NCI-H146 treated with DMSO at 0.1 percent for 48 hours (cell line): ENCODE data around the gene FOLR1.
"Not testable (repeated sequence)": the region's sequence is repeated elsewhere in the genome, so short reads cannot be mapped to it uniquely, and the experiment has no call there.

Experiments used
- DNase-seq: peaks from one replicate; lab custom pipeline; 2025; ENCODE audit not compliant: unreplicated experiment; lab: John Stamatoyannopoulos, UW

Gene FOLR1

DNA sequence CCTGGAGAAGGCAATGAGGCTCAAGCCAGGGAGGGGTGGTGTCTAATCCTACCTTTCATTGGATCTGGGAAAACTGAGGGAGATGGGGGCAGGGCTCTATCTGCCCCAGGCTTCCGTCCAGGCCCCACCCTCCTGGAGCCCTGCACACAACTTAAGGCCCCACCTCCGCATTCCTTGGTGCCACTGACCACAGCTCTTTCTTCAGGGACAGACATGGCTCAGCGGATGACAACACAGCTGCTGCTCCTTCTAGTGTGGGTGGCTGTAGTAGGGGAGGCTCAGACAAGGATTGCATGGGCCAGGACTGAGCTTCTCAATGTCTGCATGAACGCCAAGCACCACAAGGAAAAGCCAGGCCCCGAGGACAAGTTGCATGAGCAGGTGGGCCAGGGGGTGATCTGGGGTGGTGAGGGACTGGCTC lies at the start of gene FOLR1:
Gene FOLR1, plus strand, starts transcription at position 180 of the 421 bp plus-strand sequence. Its CDS starts 34 bp downstream, at position 214.
- no peak for DNase-seq

DNA sequence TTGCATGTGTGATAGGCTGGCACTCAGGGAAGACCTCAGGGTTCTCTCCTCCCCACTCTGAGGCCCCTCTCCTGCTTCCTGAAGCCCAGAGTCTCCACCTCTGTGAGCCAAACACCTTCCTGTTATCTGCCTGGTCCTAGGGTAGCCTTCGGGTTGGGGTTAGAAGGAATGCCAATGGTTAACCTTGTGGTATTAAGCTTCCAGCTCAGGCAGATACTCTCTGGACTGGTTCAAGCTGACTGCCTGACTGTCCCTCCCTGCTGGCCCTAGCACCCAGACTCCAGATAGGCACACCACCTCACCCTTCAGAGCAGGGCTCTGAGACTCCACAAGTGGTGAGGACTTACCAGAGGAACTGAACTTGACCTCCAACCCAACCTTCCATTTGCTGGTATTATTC lies 49.4 kb upstream of the FOLR1 start:
- not testable (repeated sequence) for DNase-seq

DNA sequence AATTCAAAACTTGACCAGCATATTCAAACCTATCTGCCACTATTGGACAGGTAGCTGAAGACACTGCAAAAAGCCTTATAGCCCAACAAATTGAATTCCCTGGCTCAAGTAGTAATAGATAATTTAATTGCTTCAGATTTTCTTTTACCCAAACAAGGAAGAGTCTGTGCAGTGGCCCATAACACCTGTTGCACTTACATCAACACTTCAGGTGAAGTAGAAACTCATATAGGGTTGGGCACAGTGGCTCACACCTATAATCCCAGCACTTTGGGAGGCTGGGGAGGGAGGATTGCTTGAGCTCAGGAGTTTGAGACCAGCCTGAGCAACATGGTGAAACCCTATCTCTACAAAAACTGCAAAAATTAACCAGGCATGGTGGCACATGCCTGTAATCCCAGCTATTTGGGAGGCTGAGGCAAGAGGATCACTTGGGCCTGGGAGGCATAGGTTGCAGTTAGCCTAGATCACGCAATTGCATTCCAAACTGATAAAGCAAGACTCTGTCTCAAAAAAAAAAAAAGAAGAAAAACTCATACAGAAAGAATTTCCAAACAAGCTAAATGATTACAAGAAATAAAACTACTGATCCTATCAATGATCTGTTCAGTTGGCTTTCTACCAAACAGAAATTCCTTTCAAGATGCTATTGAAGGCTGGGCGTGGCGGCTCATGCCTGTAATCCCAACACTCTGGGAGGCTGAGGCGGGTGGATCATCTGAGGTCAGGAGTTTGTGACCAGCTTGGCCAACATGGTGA lies 47.0 kb upstream of the FOLR1 start:
- no peak for DNase-seq

DNA sequence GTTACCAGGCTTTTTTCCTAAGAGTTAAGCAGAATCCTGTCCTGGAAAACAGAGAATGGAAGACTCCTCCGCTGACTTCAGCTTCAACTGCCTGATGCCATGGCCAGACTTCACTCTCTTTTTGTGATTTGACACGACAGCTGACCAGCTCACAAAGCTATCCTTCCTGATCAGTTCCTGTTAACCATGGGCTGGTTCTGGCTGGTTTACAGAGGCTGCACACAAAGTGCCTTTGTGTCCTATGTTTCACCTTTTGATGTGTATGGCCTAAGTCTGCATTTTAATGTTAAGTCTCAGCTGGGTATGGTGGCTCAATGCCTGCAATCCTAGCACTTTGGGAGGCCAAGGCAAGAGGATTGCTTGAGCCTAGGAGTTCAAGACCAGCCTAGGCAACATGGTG lies 45.3 kb upstream of the FOLR1 start:
- DNase-seq: no peak

DNA sequence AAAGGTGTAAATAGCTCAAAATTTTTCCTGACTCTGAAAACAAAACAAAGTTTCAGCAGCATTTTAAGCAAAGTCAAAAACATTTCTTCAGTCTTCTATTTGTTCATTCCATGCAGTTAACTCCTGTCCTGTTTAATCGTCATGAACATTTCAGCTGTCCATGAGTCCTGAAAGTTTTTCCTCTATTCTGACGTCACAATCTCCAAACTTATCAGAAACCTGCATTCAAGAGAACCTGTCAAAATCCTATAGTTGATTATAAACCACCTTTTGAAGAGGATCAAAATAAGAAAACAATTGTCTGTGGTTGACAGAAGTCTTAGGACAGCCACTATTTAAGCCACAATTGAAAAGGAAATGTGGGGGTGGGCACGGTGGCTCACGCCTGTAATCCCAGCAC lies 41.1 kb upstream of the FOLR1 start:
- DNase-seq: no peak

DNA sequence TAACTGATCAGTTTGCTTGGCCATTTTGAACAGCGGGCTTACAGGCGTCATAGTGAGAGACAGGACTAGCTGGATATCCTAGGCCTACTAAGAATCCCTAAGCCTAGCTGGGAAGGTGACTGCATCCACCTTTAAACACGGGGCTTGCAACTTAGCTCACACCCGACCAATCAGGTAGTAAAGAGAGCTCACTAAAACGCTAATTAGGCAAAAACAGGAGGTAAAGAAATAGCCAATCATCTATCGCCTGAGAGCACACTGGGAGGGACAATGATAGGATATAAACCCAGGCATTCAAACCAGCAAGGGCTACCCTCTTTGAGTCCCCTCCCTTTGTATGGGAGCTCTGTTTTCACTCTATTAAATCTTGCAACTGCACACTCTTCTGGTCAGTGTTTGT lies 38.1 kb upstream of the FOLR1 start:
- not testable (repeated sequence) for DNase-seq

DNA sequence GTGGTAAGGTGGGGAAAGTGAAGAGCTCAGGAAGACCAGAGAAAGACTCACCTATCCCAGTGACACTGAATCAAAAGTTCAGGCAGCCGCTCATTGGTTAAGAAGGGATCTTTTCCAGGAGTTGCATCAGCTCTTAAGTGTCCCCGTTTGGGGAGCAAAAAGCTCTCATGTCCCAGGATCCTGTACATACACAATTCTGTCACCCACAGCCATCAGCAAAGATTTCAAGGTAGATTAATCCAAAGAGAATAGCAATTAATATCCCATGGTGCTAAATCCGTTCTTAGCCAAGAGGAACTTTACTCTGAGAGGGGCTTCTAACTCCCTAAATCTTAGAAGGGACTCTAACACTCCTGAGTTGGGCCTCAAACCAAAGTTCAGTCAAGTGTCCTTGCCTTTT lies 37.1 kb upstream of the FOLR1 start:
- DNase-seq: no peak

DNA sequence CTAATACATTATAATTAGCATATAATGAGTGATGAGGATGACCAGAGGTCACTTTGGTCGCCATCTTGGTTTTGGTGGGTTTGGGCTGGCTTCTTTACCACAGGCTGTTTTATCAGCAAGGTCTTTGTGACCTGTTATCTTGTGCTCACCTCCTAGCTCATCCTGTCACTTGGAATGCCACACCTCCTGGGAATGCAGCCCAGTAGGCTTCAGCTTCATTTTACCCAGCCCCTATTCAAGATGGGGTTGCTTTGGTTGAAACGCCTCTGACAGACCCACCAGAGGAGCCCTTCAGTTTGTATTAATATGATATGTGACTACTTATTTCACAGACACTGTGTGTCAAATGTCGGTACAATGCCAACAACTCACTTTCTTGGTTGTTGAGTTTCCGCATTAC lies 36.2 kb upstream of the FOLR1 start:
- DNase-seq: no peak

DNA sequence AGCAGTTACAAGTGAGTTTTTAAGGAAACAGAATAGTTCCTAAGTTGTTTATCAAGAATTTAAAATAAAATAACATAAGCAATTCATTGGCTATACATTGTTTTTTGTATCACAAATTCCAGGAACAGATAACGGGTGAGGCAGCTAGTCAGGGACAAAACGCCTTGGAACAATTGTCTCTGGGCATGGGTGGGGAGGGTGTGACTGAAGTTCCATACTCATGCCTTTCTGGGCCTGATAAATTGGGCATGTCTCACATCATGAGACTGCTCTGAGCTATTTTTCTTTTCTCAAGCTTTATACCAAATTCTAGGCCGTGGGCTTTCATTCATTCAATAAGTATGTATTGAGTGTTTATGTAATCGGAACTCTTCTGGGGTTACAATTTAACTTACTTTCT lies 34.8 kb upstream of the FOLR1 start:
- no peak for DNase-seq

DNA sequence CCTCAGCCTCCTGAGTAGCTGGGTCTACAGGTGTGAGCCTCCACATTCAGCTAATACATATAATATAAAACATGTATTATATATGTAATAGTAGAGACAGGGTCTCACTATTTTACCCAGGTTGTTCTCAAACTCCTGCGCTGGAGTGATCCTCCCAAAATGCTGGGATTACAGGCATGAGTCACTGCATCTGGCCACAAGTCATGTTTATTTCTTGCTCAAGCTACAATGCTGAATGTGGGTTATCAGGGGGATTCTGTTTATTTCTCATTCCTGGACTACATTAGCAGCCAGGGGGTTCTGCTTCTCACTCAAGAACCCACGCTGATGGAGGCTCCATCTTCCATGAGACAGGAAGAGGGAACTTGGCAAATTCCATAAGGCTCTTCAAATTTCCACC lies 31.6 kb upstream of the FOLR1 start:
- DNase-seq: no peak

DNA sequence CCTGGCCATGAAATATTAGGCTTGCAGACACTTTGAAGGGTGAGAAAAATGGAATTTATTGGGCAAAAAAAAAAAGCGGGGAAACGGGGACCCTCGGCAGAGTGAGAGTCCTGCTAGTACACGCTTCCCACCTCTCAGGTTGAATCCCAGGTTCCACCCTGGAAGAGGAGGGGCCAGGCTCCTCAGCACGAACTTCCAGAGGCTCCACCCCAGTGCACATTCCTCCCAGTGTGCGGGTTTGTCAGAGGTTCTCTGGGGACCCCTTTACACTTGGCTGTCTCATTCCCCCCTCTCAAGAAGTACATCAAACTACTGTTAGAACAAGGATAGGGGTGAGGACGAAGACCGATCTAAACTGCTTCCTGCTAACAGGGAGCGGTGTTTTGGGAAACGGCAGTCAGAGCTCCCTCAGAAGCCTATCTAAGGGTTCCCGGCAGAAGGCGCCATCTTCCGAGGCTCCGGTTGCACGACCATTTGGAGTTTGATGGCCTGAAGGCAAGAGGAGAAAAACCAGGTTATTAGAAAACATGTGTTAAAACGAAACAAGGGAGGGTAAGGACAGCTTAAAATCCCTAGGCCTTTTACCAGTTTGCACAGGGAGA lies 28.9 kb upstream of the FOLR1 start:
- peak; percentile 45 for DNase-seq

DNA sequence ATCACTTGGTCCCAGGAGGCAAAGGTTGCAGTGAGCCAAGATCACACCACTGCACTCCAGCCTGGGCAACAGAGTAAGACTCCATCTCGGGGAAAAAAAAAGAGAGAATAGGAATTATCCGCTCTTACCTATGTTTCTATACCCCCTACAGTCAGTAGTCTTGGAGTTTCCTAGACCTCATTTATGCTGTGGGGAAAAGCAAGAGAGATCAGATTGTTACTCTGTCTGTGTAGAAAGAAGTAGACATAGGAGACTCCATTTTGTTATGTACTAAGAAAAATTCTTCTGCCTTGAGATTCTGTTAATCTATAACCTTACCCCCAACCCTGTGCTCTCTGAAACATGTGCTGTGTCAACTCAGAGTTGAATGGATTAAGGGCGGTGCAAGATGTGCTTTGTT lies 27.8 kb upstream of the FOLR1 start:
- not testable (repeated sequence) for DNase-seq

DNA sequence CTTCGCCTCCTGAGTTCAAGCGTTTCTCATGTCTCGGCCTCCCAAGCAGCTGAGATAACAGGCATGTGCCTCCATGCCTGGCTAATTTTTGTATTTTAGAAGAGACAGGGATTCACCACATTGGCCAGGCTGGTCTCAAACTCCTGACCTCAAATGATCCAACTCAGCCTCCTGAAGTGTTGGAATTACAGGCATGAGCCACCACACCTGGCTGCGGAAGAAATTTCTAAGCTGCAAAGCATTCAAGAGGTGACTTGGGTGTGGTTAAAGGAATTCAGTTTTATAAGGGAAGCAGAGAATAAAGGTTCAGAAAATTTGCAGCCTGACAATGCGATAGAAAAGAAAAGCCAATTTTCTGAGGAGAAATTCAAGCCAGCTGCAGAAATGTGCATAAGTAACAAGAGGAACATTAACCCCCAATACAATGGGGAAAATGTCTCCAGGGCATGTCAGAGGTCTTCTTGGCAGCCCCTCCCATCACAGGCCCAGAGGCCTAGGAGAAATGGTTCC lies 22.8 kb upstream of the FOLR1 start:
- DNase-seq: not testable (repeated sequence)

DNA sequence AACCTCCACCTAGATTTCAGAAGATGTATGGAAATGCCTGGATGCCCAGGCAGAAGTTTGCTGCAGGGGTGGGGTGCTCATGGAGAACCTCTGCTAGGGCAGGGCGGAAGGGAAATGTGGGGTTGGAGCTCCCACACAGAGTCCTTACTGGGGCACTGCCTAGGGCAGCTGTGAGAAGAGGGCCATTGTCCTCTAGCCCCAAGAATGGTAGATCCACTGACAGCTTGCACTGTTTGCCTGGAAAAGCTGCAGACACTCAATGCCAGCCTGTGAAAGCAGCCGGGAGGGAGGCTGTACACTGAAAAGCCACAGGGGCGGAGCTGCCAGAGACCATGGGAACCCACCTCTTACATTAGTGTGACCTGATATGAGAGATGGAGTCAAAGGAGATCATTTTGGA lies 22.2 kb upstream of the FOLR1 start:
- not testable (repeated sequence) for DNase-seq

DNA sequence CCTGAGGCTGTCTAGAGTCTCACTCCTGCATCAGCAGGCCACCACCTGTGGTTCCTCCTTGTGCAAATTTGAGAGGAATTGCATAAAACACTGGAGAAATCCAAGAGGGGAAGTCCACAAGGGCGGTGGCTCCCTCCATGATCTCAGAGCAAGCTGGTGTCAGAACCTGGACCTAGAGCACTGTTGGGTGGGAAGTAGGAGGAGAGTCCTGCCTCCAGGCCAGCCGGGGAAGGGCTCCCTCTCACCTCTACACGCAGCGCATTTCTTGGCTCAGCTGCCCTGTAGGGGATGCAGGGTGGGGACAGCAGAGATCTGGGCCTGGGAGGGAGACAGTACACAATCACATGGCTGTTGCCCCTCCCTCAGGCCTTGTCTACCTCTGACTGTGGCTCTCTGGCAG lies 19.9 kb upstream of the FOLR1 start:
- DNase-seq: not testable (repeated sequence)

DNA sequence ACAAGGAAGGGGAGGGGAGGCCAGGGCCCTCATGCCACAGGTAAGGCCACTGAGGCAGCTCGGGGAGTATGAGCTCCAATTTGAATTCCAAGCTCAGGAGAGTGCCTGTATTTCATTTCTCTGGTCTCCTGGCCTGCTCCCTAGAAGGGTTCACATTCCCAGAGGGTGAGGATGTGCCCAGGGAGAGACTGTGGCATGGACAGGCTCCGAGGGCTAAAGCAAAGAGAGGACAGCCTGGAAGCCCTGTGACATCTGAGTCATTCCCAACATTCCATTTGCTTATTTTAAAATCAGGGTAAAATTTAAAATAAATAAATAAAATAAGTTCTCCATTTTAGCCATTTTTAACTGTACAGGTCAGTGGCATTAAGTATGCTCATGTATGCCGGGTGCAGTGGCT lies 18.6 kb upstream of the FOLR1 start:
- DNase-seq: no peak

DNA sequence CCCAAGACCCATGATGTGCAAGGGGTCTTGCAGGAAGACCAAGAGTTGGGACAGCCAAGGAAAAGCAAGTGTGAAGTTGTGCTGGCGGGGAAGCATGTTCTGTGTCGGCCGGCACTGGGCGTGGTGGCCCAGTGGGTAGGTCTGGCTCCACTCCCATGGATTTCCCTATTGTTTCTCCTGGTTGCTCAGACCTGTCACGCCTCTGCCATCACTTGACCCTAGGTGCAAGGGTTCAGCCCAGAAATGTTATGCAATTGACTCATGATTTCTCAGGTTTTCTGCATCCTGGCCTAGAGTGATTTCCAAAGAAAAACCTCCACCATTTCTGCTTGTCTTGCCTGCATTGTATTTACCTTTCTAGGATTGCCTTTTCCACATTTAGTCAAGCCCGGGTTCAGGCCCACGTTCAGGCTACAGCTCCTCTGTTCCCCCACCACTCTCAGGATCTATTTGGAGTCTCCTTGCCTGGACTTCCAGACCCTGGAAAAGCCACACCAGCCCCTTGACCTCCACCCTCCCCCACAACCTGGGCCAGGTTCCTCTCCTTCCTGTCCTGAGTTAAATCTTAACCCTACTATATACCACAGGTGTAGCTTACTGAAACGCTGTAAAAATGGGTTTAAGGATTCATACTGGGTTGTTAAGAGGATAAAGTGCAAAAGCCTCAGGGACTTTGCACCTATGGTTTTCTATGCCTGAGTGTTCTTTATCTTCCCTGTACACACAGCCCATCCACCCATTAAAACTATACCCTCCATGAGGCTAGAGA lies 17.5 kb upstream of the FOLR1 start:
- no peak for DNase-seq

DNA sequence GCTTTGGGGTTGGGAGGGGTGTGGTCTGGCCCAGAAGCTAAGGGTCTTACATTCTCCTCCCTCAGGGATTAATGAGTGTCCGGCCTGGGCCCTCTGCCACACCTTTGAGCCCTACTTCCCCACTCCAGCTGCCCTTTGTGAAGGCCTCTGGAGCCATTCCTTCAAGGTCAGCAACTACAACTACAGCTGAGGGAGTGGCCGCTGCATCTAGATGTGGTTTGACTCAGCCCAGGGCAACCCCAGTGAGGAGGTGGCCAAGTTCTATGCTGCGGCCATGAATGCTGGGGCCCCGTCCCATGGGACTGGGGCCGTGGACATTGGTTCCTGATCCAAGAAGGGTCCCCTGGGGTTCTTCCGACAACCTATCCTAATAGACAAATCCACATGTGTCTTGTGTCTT lies 14.3 kb upstream of the FOLR1 start:
- DNase-seq: no peak

DNA sequence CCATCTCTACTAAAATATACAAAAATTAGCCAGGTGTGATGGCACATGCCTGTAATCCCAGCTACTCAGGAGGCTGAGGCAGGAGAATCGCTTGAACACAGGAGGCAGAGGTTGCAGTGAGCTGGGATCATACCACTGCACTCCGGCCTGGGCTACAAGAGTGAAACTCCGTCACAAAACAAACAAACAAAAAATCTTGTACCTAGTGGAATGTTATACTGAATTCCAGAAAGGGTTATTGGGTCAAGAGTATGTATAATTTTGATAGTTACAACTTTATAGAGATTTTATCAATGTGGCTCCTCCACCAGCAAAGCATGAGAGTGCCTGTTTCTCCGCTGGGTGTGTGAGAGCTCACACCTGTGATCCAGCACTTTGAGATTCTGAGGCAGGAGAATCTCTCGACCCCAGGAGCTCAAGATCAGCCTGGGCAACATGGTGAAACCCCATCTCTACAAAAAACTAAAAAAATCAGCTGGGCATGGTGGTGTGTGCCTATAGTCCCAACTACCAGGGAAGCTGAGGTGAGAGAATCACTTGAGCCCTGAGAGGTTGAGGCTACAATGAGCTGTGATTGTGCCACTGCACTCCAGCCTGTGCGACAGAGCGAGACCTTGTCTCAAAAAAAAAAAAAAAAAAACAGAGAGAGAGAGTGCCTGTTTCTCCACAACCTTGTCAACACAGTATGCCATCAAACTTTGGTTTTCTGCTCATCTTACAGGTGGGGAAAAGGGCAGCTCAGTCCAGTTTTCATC lies 12.7 kb upstream of the FOLR1 start:
- DNase-seq: no peak

DNA sequence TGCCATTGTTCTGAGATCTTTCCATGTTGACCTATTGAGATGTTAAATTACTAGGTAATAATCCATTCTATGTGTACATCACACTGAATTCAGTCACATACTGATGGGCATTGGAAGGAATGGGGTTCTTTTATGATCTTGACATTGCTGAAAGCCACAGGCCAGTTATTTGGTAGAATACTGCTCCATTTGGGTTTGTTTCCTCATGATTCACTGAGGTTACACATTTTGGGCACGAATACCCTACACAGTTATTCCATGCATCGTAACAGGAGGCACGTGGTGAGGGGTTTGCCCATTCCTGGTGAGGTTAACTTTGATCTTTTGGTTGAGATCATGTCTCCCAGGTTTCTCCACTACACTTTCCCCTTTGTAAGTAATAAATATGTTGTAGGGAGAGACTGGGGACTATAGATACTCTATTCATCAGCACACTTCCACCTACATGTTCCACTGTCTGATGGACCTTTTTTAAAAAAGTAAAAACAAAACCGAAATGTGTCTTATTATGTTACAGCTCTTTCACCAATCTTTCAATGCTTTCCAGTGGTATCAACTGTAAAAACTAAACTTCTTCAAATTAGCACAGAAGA lies 12.0 kb upstream of the FOLR1 start:
- no peak for DNase-seq
